Esophagus muscularis mucosa (tissue), 4 donors: ENCODE measurements around the gene HS3ST3A1.

Experiments
- EP300 ChIP-seq: sonication (generic); formaldehyde crosslinking; IDR thresholded peaks from one replicate; pipeline ENCODE4 v1.6.1; 2017; ENCODE audit warnings: antibody characterized with exemption
- POLR2A ChIP-seq: fragments of 450-650 bp; IDR thresholded peaks from one replicate; pipeline ENCODE4 v1.6.1; 2017; ENCODE audit warnings: antibody characterized with exemption, moderate library complexity, mild to moderate bottlenecking, low read depth
- POLR2AphosphoS5 ChIP-seq, 2 donors: sonication (generic); formaldehyde crosslinking; IDR thresholded peaks; one replicate each; pipeline ENCODE4 v1.6.1; 2017; ENCODE audit warnings: antibody characterized with exemption in 2 of 2
- TF ChIP-seq, protein P1 (sequence below), 3 experiments: fragments of 200-600 bp in 2 of 3; fragments of 450-650 bp in 1 of 3; sonication (generic) in 2 of 3; IDR thresholded peaks; one replicate each; pipeline ENCODE4 v1.5.1; 2017 to 2019; ENCODE audit warnings: antibody characterized with exemption in 3 of 3, mild to moderate bottlenecking in 2 of 3, moderate library complexity in 1 of 3

DNA sequence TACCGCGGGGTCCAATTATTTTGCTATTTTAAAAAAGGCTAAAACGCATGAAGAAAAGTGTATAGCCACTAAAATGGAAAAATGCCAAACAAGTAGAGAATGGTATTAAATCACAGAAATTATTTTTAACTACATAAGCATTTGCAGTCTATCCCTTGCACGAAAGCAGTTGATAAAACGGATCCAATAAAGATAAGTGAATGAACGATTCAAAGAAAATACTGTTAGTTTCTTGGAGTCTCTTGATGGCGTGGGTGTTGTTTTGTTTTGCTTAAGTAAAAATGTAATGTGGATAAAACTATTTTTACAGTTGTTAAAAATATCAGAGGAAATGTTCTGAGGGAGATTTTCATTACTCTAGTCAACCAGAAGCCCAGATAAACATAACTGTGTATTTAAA lies 9.3 kb downstream of the HS3ST3A1 start:
- TF ChIP-seq, protein P1, sequence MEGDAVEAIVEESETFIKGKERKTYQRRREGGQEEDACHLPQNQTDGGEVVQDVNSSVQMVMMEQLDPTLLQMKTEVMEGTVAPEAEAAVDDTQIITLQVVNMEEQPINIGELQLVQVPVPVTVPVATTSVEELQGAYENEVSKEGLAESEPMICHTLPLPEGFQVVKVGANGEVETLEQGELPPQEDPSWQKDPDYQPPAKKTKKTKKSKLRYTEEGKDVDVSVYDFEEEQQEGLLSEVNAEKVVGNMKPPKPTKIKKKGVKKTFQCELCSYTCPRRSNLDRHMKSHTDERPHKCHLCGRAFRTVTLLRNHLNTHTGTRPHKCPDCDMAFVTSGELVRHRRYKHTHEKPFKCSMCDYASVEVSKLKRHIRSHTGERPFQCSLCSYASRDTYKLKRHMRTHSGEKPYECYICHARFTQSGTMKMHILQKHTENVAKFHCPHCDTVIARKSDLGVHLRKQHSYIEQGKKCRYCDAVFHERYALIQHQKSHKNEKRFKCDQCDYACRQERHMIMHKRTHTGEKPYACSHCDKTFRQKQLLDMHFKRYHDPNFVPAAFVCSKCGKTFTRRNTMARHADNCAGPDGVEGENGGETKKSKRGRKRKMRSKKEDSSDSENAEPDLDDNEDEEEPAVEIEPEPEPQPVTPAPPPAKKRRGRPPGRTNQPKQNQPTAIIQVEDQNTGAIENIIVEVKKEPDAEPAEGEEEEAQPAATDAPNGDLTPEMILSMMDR (IDR thresholded peaks at IDR 0.05) = no peak
- TF ChIP-seq POLR2AphosphoS5 (IDR thresholded peaks at IDR 0.05) (no peak), EP300 (no peak), POLR2A (no peak)
